Suprapubic skin (tissue), 3 donors: ENCODE data around the gene SMC2.

ENCODE experiments used
- POLR2AphosphoS5 ChIP-seq, 3 donors: sonication (generic); formaldehyde crosslinking; IDR thresholded peaks; one replicate each; pipeline ENCODE4 v1.6.1; 2017; ENCODE audit warnings: antibody characterized with exemption in 3 of 3
- TF ChIP-seq, protein P1 (sequence below), 2 donors: fragments of 200-600 bp in 1 of 2; fragments of 450-650 bp in 1 of 2; sonication (generic) in 1 of 2; IDR thresholded peaks; one replicate each; pipeline ENCODE4 v1.5.1; 2016 to 2019; ENCODE audit warnings: antibody characterized with exemption in 2 of 2, mild to moderate bottlenecking in 1 of 2, moderate library complexity in 1 of 2

- TF ChIP-seq, protein P1, sequence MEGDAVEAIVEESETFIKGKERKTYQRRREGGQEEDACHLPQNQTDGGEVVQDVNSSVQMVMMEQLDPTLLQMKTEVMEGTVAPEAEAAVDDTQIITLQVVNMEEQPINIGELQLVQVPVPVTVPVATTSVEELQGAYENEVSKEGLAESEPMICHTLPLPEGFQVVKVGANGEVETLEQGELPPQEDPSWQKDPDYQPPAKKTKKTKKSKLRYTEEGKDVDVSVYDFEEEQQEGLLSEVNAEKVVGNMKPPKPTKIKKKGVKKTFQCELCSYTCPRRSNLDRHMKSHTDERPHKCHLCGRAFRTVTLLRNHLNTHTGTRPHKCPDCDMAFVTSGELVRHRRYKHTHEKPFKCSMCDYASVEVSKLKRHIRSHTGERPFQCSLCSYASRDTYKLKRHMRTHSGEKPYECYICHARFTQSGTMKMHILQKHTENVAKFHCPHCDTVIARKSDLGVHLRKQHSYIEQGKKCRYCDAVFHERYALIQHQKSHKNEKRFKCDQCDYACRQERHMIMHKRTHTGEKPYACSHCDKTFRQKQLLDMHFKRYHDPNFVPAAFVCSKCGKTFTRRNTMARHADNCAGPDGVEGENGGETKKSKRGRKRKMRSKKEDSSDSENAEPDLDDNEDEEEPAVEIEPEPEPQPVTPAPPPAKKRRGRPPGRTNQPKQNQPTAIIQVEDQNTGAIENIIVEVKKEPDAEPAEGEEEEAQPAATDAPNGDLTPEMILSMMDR (IDR thresholded peaks at IDR 0.05) = no peak
- TF ChIP-seq POLR2AphosphoS5 (IDR thresholded peaks at IDR 0.05) = no peak
Observed at GRCh38 chr9:104118916-104119315, 24.8 kb downstream of the SMC2 start.
